ENCODE data around the gene SLC25A5.
"Not testable (repeated sequence)": the region's sequence is repeated elsewhere in the genome, so short reads cannot be mapped to it uniquely, and the experiment has no call there.

Gene SLC25A5

DNA sequence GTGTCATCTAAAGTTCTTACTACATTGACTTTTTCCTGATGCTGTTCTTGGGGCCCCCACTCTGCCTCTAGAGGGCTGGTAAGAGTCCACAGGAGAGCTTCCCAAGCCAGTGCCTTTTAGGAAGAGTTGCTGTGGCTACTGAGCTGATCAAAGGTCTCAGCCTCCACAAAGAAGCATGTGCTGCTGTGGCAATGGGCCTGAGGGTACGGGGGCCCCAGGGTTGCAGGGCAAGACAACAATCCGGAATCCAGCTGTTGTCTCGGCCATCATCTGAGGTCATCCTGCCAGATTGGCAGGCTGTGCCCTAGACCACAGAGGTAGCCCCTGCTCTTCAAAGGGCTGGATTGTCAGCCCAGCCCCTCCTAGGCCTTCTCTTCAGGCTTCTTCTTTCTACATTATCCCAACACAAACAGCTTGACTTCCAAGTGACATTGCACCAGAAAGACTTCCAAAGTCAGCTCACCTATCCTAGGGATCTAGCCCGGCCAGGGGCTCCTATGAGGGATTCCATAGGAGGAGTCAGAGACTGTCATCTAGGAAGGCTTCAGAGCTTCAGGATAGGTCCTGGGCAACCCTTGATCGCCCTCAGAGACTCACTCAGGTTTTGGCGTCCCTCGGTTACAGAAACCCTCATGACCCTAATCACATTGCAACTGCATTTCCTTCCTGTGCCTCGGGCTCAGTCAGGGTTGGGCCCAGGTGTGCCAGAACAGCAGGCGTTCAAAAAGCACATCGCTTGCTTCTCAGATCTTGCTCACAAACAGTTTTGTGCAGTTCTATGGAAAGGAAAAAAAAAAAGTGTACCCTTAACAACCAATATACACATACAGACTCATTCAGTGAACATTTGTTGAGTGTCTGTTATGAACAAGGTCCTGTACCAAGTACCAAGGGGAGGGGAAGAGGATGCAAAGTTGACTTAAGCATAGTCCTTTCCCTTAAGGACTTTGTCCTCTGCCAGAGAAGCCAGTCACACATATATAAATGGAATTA lies 27.8 kb downstream of the SLC25A5 start:
- DNase-seq (ENCODE audit: extremely low read depth, low read depth) = no peak
- no peak overlapping the region for H3K4me3 ChIP-seq (replicated peaks; ENCODE audit: low read depth, low read length)
- TF ChIP-seq, protein P1, sequence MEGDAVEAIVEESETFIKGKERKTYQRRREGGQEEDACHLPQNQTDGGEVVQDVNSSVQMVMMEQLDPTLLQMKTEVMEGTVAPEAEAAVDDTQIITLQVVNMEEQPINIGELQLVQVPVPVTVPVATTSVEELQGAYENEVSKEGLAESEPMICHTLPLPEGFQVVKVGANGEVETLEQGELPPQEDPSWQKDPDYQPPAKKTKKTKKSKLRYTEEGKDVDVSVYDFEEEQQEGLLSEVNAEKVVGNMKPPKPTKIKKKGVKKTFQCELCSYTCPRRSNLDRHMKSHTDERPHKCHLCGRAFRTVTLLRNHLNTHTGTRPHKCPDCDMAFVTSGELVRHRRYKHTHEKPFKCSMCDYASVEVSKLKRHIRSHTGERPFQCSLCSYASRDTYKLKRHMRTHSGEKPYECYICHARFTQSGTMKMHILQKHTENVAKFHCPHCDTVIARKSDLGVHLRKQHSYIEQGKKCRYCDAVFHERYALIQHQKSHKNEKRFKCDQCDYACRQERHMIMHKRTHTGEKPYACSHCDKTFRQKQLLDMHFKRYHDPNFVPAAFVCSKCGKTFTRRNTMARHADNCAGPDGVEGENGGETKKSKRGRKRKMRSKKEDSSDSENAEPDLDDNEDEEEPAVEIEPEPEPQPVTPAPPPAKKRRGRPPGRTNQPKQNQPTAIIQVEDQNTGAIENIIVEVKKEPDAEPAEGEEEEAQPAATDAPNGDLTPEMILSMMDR (IDR thresholded peaks at IDR 0.05; ENCODE audit: low read depth, low read length, missing control alignments) = no peak

DNA sequence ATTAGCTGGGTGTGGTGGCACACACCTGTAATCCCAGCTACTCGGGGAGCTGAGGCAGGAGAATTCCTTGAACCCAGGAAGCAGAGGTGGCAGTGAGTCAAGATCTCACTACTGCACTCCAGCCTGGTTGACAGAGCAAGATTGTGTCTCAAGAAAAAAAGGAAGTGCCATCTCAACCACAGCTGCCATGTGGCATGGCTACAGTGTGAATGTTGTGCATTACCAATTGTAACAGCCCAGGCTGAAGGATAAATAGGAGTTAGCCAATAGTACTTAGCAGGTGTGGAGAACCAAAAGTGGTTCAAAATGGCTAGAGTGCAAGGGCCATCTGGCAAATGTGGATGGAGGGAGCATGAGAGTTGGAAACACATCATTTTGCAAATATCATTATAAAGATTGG lies 28.9 kb downstream of the SLC25A5 start:
- TF ChIP-seq, protein P1 (IDR thresholded peaks at IDR 0.05; ENCODE audit: low read depth, low read length, missing control alignments) = no peak
- no peak for DNase-seq (ENCODE audit: extremely low read depth, low read depth)
- H3K4me3 ChIP-seq (replicated peaks; ENCODE audit: low read depth, low read length) = no peak overlapping the region

DNA sequence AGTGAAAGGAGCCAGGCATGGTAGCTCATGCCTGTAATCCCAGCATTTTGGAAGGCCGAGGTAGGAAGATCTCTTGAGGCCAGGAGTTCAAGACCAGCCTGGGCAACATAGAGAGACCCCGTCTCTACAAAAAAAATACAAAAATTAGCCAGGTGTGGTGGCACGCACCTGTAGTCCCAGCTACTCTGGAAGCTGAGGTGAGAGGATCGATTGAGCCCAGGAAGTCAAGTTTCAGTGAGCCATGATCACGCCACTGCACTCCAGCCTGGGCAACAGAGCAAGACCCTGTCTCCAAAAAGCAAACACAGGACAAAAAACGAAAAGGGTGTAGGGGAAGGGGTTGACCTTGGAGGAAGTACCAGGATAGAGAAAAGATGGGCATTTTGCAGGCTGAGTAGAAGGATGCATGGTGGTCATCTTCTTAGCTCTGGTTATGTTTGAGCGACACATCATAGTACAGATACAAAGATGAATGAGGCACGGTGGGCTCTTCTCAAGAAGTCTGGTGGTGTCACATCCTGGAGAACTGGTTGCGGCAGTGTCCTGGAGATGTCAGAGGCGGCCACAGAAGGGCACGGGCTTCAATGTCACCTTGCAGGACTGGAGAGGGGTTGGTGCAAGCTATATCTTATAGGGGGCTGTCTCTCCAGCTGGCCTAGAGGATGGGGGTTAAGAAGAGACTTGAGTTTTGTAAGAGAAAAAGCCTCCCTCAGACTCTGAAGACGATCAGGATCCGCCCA lies 32.0 kb downstream of the SLC25A5 start:
- TF ChIP-seq, protein P1 (IDR thresholded peaks at IDR 0.05; ENCODE audit: low read depth, low read length, missing control alignments) = no peak
- no peak overlapping the region for H3K4me3 ChIP-seq (replicated peaks; ENCODE audit: low read depth, low read length)
- DNase-seq (ENCODE audit: extremely low read depth, low read depth) = no peak

DNA sequence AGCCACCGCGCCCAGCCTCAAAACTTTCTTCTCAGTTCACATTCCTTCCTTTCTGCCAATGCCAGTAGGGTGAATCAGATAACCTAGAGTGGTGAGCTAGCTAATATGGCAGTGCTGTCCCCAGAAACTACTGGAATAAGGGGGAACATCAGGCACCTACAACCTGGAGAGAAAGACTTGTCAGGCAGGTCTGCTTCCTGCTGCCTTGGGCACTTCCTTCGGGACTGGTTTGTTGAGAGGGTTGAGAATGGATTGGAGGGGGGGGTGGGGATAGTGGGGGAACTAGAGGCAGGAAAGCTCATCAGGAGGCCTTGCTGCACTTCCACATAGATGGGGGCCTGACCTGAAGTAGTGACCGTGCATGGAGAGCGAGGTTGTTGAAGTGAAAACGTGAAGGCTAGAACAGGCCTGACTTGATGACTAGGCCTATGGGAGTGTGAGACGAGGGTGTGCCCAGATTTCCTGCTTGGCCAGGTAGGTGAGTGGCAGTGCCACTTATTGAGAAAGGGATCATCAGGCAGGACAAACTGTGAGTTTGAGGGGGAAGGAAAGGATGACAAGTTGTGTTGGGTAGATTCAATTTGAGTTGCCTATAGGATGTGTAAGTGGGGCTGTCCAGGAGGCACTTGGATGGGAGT lies 33.4 kb downstream of the SLC25A5 start:
- no peak overlapping the region for H3K4me3 ChIP-seq (replicated peaks; ENCODE audit: low read depth, low read length)
- TF ChIP-seq, protein P1 (IDR thresholded peaks at IDR 0.05; ENCODE audit: low read depth, low read length, missing control alignments) = no peak
- DNase-seq (ENCODE audit: extremely low read depth, low read depth) = no peak

DNA sequence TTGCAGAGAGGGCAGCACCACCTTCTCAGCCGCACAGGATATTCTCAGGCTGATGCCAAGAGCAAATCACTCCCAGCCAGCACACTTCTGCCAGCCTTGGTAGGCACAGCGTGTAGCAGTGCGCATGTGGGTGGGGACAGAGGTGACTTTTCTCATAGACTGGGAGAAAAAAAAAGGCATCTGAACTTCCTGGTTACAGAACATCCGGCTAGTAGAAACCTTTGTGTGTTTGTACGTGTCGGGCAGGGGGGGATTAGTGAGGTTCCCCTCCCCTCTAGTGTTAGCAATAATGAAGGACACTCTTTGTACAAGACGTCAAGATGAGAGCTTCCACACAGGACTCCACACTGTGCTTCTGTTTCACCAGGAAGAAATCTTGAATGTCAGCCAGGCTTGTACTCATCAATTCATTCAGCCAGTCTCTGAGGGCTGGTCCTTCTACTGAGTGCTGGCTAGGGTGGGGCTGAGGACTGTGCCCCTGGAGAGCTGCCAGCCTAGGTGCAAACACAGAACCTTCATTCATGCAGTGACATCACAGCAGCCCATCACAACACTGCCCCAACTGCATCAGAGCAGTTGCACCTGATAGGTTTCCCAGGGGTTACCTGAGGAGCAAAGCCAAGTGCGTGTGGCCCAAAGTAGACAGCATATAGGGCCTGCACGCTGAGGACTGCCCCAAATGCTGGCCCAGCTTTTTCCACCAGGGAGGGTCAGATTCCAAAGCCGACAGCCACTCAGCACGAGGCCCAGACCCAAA lies 34.7 kb downstream of the SLC25A5 start:
- no peak overlapping the region for H3K4me3 ChIP-seq (replicated peaks; ENCODE audit: low read depth, low read length)
- TF ChIP-seq, protein P1 (IDR thresholded peaks at IDR 0.05; ENCODE audit: low read depth, low read length, missing control alignments) = no peak
- no peak for DNase-seq (ENCODE audit: extremely low read depth, low read depth)

DNA sequence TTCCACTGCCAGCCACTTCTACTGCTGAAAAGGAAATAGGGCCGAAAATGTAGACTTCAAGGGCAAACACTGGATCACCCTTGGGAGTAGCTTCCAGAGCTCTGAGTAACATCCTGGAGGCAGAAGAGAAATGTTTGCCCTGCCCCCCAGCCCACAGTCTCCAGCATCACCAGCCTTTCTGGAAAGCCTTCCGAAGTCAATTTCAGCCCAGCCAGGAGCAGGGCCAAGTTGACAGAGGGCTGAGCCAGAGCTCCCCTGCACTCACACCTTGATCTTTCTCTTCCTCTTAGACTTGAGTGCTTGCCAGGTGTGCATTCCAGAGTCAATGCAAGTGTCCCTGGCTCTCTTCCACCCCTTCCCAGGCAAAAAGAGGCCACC lies 35.2 kb downstream of the SLC25A5 start:
- TF ChIP-seq, protein P1 (IDR thresholded peaks at IDR 0.05; ENCODE audit: low read depth, low read length, missing control alignments) = no peak
- no peak overlapping the region for H3K4me3 ChIP-seq (replicated peaks; ENCODE audit: low read depth, low read length)
- DNase-seq (ENCODE audit: extremely low read depth, low read depth) = no peak

DNA sequence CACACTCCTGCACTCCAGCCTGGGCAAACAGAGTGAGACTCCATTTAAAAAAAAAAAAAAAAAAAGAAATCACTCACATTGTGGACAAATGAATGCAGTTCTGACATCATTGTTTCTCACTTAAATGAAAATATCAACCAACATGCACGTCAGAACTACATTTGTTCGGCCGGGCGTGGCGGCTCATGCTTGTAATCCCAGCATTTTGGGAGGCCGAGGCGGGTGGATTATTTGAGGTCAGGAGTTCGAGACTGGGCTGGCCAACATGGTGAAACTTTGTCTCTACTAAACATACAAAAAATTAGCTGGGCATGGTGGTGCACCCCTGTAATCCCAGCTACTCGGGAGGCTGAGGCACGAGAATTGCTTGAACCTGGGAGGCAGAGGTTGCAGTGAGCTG lies 36.9 kb downstream of the SLC25A5 start:
- not testable (repeated sequence) for H3K4me3 ChIP-seq (replicated peaks; ENCODE audit: low read depth, low read length); DNase-seq (ENCODE audit: extremely low read depth, low read depth)
